ENCODE measurements around the gene ADSL. TPM values are rescaled to one million over a fixed set of nuclear protein-coding genes. Genes with fewer than 3 reads are reported as not detected.

ADSL gene
- total RNA-seq, 4 donors from 2014 or later, result 81.0 to 101 (median 87.2) TPM

GRCh38 chr22:40363059-40363458 lies 16.8 kb downstream of the ADSL start:
- Histone ChIP-seq H3K4me3 (no peak overlapping the region), H3K36me3 (peaks cover 6 to 100% of the 10 kb centered on the region in 2 donors), H3K27ac (no peak overlapping the region), H3K27me3 (no peaks in the 10 kb centered on the region), H3K9me3 (no peaks in the 10 kb centered on the region), H3K4me1 (no peaks in the 10 kb centered on the region)
- WGBS, 2 donors (ENCODE audit: low coverage in 1 of 2), result 81 to 89% methylated on average over 3 of the region's 3 CpGs
- ATAC-seq, result no peak
- TF ChIP-seq CTCF (IDR thresholded peaks at IDR 0.05), result no peak
- TF ChIP-seq POLR2A (IDR thresholded peaks at IDR 0.05), result no peak
- no peak for TF ChIP-seq EP300 (IDR thresholded peaks at IDR 0.05)
- TF ChIP-seq POLR2AphosphoS5 (IDR thresholded peaks at IDR 0.05), result no peak

- no peaks in the 10 kb centered on the region for H3K27me3 ChIP-seq
Observed at GRCh38 chr22:40364431-40364830, 18.1 kb downstream of the ADSL start.

GRCh38 chr22:40366068-40366467 lies 19.8 kb downstream of the ADSL start:
- no peak for ATAC-seq
- no peaks in the 10 kb centered on the region for H3K27me3 ChIP-seq
- H3K36me3 ChIP-seq, result peaks cover 5 to 79% of the 10 kb centered on the region in 2 donors
- TF ChIP-seq POLR2A (IDR thresholded peaks at IDR 0.05) (no peak), POLR2AphosphoS5 (IDR thresholded peaks at IDR 0.05) (no peak), EP300 (IDR thresholded peaks at IDR 0.05) (no peak), CTCF (IDR thresholded peaks at IDR 0.05) (no peak)
- H3K4me3 ChIP-seq, result no peak overlapping the region
- no peaks in the 10 kb centered on the region for H3K9me3 ChIP-seq
- peaks cover 0 to 1% (median 0%) of the 10 kb centered on the region in 3 donors for H3K4me1 ChIP-seq
- WGBS, 2 donors (ENCODE audit: low coverage in 1 of 2), result 92 to 100% methylated on average over 1 to 2 of the region's 2 CpGs
- no peak overlapping the region for H3K27ac ChIP-seq

More at GRCh38 chr22:40364431-40364830, 18.1 kb downstream of the ADSL start:
- Histone ChIP-seq H3K36me3 (peaks cover 6 to 95% of the 10 kb centered on the region in 2 donors), H3K9me3 (no peaks in the 10 kb centered on the region), H3K4me3 (no peak overlapping the region), H3K4me1 (no peaks in the 10 kb centered on the region), H3K27ac (no peak overlapping the region)
- WGBS, 2 donors (ENCODE audit: low coverage in 1 of 2), result 60 to 88% methylated on average over 1 of the region's 1 CpG
- TF ChIP-seq EP300 (IDR thresholded peaks at IDR 0.05) (no peak), POLR2A (IDR thresholded peaks at IDR 0.05) (no peak), POLR2AphosphoS5 (IDR thresholded peaks at IDR 0.05) (no peak), CTCF (IDR thresholded peaks at IDR 0.05) (no peak)
- no peak for ATAC-seq

- ATAC-seq, result no peak
Observed at GRCh38 chr22:40367342-40367741, 21.0 kb downstream of the ADSL start.

More at GRCh38 chr22:40367342-40367741, 21.0 kb downstream of the ADSL start:
- peaks cover 0 to 13% (median 3%) of the 10 kb centered on the region in 3 donors for H3K4me1 ChIP-seq
- TF ChIP-seq POLR2AphosphoS5 (IDR thresholded peaks at IDR 0.05), result no peak
- no peak for TF ChIP-seq CTCF (IDR thresholded peaks at IDR 0.05)
- TF ChIP-seq POLR2A (IDR thresholded peaks at IDR 0.05), result no peak
- TF ChIP-seq EP300 (IDR thresholded peaks at IDR 0.05), result no peak
- H3K27me3 ChIP-seq, result no peaks in the 10 kb centered on the region
- H3K4me3 ChIP-seq, result no peak overlapping the region
- WGBS, 2 donors (ENCODE audit: low coverage in 1 of 2), result 81 to 82% methylated on average over 5 to 6 of the region's 6 CpGs
- H3K9me3 ChIP-seq, result no peaks in the 10 kb centered on the region
- H3K36me3 ChIP-seq, result peaks cover 0 to 66% of the 10 kb centered on the region in 2 donors
- H3K27ac ChIP-seq, result no peak overlapping the region
